Transverse colon (tissue), 4 donors: Measurements from ENCODE around the gene CDC45. TPM values are rescaled to one million over a fixed set of nuclear protein-coding genes. Genes with fewer than 3 reads are reported as not detected.

Experiments used
- DNase-seq: peaks from one replicate; pipeline ENCODE4 v3.0.0-alpha.2; 2019
- H3K27ac ChIP-seq, 4 donors: fragments of 200-600 bp; sonication (generic); 2 replicates each; pipeline ENCODE4 v1.5.1; 2016 to 2018; ENCODE audit warnings: inconsistent platforms in 4 of 4
- H3K27me3 ChIP-seq: fragments of 200-600 bp; sonication (generic); 2 replicates; pipeline ENCODE4 v1.5.1; 2017; ENCODE audit warnings: inconsistent platforms
- H3K36me3 ChIP-seq, 4 donors: fragments of 200-600 bp; sonication (generic); 2 replicates each; pipeline ENCODE4 v1.5.1; 2017 to 2019; ENCODE audit warnings: inconsistent platforms in 4 of 4
- H3K4me1 ChIP-seq, 4 donors: fragments of 200-600 bp; sonication (generic); 2 replicates each; pipeline ENCODE4 v1.5.1; 2017 to 2020; ENCODE audit warnings: inconsistent platforms in 4 of 4
- H3K4me3 ChIP-seq, 4 donors: fragments of 200-600 bp; sonication (generic); 1 replicate in 1 of 4; 2 replicates in 3 of 4; pipeline versions ENCODE4 v1.5.1 to v1.6.1; 2017 to 2019; ENCODE audit warnings: inconsistent platforms in 4 of 4
- H3K9me3 ChIP-seq, 2 donors: fragments of 200-600 bp; sonication (generic); 2 replicates each; pipeline ENCODE4 v1.5.1; 2017 to 2019; ENCODE audit warnings: inconsistent platforms in 2 of 2
- CTCF ChIP-seq, 5 experiments: fragments of 200-600 bp in 3 of 5; fragments of 450-650 bp in 2 of 5; sonication (generic) in 3 of 5; IDR thresholded peaks; 1 replicate in 2 of 5; 2 replicates in 3 of 5; pipeline ENCODE4 v1.5.1; 2016 to 2017; ENCODE audit warnings: antibody characterized with exemption in 5 of 5, inconsistent platforms in 3 of 5, mild to moderate bottlenecking in 2 of 5, moderate library complexity in 1 of 5
- EP300 ChIP-seq: sonication (generic); formaldehyde crosslinking; IDR thresholded peaks from one replicate; pipeline ENCODE4 v1.6.1; 2017; ENCODE audit warnings: antibody characterized with exemption, low read depth
- POLR2A ChIP-seq: fragments of 450-650 bp; IDR thresholded peaks from one replicate; pipeline ENCODE4 v1.6.1; 2016; ENCODE audit warnings: antibody characterized with exemption, mild to moderate bottlenecking, moderate library complexity
- POLR2AphosphoS5 ChIP-seq, 3 donors: sonication (generic); formaldehyde crosslinking; IDR thresholded peaks; one replicate each; pipeline ENCODE4 v1.6.1; 2016; ENCODE audit warnings: antibody characterized with exemption in 3 of 3
- WGBS, 2 donors: methylation state at CpG; one replicate each; pipeline ENCODE4 v1.1.5; 2018; ENCODE audit warnings: low coverage in 1 of 2; 5-methylcytosine and 5-hydroxymethylcytosine counted together
- in situ Hi-C, 4 donors: fragments of 200-750 bp; cut with MboI; loops; one replicate each; pipeline versions ENCODE4 v1.15.0 to v1.15.1; 2017; ENCODE audit warnings: low sequenced_read_pairs in 3 of 4, low pct_ligation_motif_present in 1 of 4, low pct_unique_long_range_greater_than_20kb in 1 of 4
- intact Hi-C: fragments of 100-400 bp; cut with DNase I; formaldehyde crosslinking; loops from one replicate; pipeline ENCODE4 v1.15.1; 2023; ENCODE audit warnings: low total_unique reads
- total RNA-seq, 4 donors: library from RNA; depleted of rRNA; stranded (reverse); fragments of >200 nt; gene quantifications; one replicate each; pipeline ENCODE4 v1.1.0, GENCODE V29; 2016

The CDC45 gene
- total RNA-seq, 4 donors from 2014 or later: 1.1 to 2.0 (median 1.2) TPM; not detected in 1

DNA sequence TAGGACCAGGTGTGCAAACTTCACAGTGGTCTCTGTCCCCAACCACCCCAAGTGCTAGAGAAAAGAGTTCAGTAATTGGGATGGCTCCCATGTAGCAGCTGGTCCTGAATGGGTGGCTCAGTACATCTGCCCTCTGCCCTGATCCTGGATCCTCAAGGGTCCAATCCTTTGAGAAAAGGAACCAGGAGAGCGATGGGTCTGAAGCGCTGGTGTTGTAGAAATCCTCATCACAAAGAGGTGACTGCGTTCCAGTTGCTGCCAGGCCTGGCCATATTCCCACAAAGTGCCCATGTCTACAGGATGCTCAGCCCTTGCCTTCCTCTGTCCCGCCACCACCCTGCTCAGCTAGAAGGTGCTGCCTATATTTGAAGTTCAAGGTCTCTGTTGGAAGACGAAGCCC is 26.0 kb upstream of the CDC45 start:
- intact Hi-C loops: no loop called here
- TF ChIP-seq EP300: no peak
- TF ChIP-seq POLR2A: no peak
- TF ChIP-seq CTCF (IDR thresholded peaks at IDR 0.05): no peak
- TF ChIP-seq POLR2AphosphoS5 (IDR thresholded peaks at IDR 0.05): no peak
- Histone ChIP-seq H3K27ac (no peak overlapping the region), H3K36me3 (peaks cover 0 to 43% (median 13%) of the 10 kb centered on the region in 4 donors), H3K4me3 (no peak overlapping the region), H3K9me3 (no peaks in the 10 kb centered on the region), H3K27me3 (no peaks in the 10 kb centered on the region), H3K4me1 (peaks cover 0 to 3% (median under 1%) of the 10 kb centered on the region in 4 donors)
- no peak for DNase-seq
- WGBS, 2 donors: 93% methylated on average over 5 of the region's 5 CpGs; no CpG with 5 or more reads in 1 of the 2 donors
- in situ Hi-C loops: no loop called here

DNA sequence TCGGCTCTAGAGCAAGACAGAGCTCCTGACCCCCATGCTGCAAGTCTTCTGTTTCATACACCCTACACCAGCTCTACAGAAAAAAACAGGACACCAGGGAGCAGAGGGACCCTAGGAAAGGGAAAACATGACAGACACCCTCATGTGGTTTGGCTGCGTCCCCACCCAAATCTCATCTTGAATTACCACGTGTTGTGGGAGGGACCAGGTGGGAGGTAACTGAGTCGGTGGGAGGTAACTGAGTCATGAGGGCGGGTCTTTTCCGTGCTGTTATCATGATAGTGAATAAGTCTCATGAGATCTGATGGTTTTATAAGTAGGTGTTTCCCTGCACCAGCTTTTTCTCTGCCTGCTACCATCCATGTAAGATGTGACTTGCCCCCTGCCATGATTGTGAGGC is 25.6 kb upstream of the CDC45 start:
- Histone ChIP-seq H3K4me3 (no peak overlapping the region), H3K27ac (no peak overlapping the region), H3K9me3 (no peaks in the 10 kb centered on the region), H3K4me1 (no peaks in the 10 kb centered on the region), H3K36me3 (peaks cover 0 to 43% (median 13%) of the 10 kb centered on the region in 4 donors), H3K27me3 (no peaks in the 10 kb centered on the region)
- TF ChIP-seq CTCF (IDR thresholded peaks at IDR 0.05) (no peak), POLR2AphosphoS5 (IDR thresholded peaks at IDR 0.05) (no peak), EP300 (no peak), POLR2A (no peak)
- DNase-seq: no peak
- intact Hi-C loops (no loop called here), in situ Hi-C loops (no loop called here)
- 68 to 82% methylated on average over 3 to 6 of the region's 6 CpGs for WGBS, 2 donors

DNA sequence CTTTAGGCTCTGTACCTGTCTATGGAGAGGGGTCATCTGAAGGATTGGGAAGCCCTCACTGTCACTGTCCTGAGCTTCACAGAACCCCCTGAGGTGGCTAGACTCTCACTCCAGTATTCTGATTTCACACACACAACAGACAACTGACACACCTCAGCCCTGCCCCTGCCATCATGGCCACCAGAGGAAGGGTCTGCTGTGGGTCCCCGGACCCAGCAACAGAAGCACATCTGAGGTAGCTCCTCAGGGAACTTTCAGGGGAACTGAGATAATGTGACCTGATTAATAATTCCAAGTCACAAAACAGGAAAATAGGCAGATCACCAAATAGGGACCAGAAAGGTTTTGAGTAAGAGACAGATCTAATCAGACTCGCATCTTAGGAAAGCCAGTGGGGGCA is 24.7 kb upstream of the CDC45 start:
- DNase-seq: no peak
- Histone ChIP-seq H3K4me3 (no peak overlapping the region), H3K4me1 (no peaks in the 10 kb centered on the region), H3K27ac (no peak overlapping the region), H3K9me3 (no peaks in the 10 kb centered on the region), H3K36me3 (peaks cover 0 to 43% (median 13%) of the 10 kb centered on the region in 4 donors), H3K27me3 (no peaks in the 10 kb centered on the region)
- TF ChIP-seq POLR2AphosphoS5 (IDR thresholded peaks at IDR 0.05): no peak
- in situ Hi-C loops: no loop called here
- 94% methylated on average over 2 of the region's 2 CpGs; no CpG with 5 or more reads in 1 of the 2 donors for WGBS, 2 donors
- intact Hi-C loops: no loop called here

GRCh38 chr22:19455585-19456370 is 23.9 kb upstream of the CDC45 start:
- H3K36me3 ChIP-seq: peaks cover 0 to 43% (median 13%) of the 10 kb centered on the region in 4 donors
- intact Hi-C loops: no loop called here
- H3K4me1 ChIP-seq: no peaks in the 10 kb centered on the region
- 76% methylated on average over 4 of the region's 4 CpGs; no CpG with 5 or more reads in 1 of the 2 donors for WGBS, 2 donors
- TF ChIP-seq CTCF (IDR thresholded peaks at IDR 0.05): no peak
- TF ChIP-seq EP300: no peak
- no peak for TF ChIP-seq POLR2AphosphoS5 (IDR thresholded peaks at IDR 0.05)
- no peak for TF ChIP-seq POLR2A
- H3K27ac ChIP-seq: no peak overlapping the region
- in situ Hi-C loops: no loop called here
- no peaks in the 10 kb centered on the region for H3K9me3 ChIP-seq
- DNase-seq: no peak
- no peak overlapping the region for H3K4me3 ChIP-seq
- no peaks in the 10 kb centered on the region for H3K27me3 ChIP-seq
